GOT3 (cell line): ENCODE measurements around the gene ETFDH.
"Not testable (repeated sequence)": the region's sequence is repeated elsewhere in the genome, so short reads cannot be mapped to it uniquely, and the experiment has no call there.

Source experiments
- DNase-seq: peaks from one replicate; lab custom pipeline; 2025; ENCODE audit warnings: mixed read lengths; lab: John Stamatoyannopoulos, UW

Gene ETFDH

DNA sequence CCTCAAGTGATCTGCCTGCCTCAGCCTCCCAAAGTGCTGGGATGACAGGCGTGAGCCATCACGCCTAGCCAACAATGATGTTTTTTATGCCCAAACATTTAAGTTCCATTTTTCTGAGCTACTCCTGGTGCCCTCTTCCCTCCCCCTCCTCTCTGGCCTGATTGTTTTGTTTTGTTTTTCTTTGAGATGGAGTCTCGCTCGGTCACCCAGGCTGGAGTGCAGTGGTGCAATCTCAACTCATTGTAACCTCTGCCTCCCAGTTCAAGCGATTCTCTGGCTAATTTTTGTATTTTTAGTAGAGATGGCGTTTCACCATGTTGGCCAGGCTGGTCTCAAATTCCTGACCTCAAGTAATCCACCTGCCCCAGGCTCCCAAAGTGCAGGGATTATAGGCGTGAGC, 83.7 kb downstream of the ETFDH start:
- DNase-seq: not testable (repeated sequence)

DNA sequence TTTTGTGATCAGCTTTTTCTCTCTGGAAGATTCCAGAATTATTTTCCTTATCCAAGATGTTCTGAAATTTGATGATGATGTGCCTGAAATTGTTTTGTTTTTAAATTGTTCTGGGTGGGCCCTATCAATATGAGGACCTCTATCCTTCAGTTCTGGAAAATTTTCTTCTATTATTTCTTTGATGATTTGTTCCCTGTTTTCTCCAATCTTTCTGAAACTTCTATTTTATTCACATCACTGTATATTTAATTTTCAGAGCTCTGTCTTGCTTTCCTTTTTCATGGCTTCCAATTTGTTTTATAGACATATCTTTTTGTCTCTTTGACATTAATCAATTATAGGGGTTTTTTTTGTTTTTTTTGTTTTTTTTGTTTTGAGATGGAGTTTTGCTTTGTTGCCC, 84.5 kb downstream of the ETFDH start:
- no peak for DNase-seq

- no peak for DNase-seq
These were observed 86.0 kb downstream of the ETFDH start for GRCh38 chr4:158758142-158758541.

DNA sequence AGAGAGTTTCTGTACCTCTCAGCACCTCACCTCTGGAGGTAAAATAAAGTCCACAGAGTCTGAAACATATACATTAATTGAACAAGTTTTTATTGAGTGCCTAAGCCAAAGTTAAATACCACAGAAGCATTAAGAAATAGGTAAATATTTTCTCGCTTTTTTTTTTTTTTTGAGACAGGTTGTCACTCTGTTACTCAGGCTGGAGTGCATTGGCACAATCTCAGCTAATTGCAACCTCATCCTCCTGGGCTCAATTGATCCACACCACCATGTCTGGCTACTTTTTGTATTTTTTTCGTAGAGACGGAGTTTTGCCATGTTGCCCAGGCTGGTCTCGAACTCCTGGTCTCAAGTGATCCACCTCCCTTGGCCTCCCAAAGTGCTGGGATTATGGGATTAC, 86.6 kb downstream of the ETFDH start:
- DNase-seq: no peak
